HuH-7.5 (cell line): ENCODE results near the gene MRGPRD.
A peak's percentile ranks its signal among the peaks of the same experiment; 100 is the strongest.
"Not testable (repeated sequence)": the region's sequence is repeated elsewhere in the genome, so short reads cannot be mapped to it uniquely, and the experiment has no call there.

ENCODE experiments used
- DNase-seq: peaks from one replicate; pipeline ENCODE4 v3.0.0; 2011; ENCODE audit warnings: low spot score

Gene MRGPRD

DNA sequence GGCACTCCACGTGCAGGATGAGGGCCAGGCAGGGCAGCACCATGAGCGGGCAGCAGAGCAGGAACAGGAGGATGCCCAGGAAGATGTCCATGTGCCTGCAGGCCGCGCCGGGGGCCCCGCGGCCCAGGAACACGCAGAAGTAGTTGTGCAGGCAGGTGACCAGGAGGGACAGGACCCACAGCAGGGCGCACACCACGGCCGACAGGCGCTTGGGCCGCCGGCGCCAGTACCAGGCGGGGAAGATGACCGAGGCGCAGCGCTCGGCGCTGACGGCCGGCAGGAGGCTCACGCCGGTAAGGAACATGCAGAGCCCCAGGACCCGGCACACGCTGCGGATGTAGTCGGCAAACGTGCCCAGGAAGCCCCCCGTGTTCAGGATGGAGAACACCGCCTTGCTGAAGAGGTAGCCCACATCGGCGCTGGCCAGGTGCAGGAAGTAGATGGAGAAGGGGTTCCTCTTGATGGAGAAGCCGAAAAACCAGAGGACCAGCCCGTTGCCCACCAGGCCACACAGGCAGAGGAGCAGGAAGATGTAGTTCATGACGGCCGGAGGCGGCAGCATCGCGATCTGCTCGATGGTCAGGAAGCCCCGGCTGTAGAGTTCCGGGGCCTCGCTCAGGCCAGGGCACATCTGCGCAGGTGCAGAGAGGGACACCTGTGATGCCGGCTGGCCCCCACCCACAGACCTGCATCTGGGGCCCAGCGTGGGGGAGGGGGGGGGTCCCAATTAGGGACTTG is 25.0 kb upstream of the MRGPRD start:
- DNase-seq = no peak

DNA sequence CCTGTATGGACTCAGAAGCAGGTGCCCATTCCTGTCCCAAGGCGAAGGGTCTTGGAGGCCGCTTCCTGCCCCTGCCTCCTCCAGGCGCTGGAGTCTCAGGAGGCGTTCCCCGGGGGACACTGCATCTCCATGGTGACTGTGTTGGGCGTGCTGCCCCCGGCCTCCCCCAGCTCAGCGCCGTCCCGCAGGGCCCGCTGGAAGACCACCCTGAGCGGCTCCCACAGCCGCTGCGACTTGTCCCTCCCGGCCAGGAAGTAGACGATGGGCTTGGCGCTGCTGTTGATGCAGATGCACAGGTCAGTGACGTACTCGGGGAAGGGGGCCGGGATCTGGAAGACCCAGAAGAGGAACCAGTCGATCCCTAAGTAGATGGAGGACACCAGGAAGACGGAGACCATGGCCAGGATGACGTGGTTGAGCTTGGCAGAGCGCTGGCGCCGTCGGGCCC is 24.4 kb upstream of the MRGPRD start:
- no peak for DNase-seq

DNA sequence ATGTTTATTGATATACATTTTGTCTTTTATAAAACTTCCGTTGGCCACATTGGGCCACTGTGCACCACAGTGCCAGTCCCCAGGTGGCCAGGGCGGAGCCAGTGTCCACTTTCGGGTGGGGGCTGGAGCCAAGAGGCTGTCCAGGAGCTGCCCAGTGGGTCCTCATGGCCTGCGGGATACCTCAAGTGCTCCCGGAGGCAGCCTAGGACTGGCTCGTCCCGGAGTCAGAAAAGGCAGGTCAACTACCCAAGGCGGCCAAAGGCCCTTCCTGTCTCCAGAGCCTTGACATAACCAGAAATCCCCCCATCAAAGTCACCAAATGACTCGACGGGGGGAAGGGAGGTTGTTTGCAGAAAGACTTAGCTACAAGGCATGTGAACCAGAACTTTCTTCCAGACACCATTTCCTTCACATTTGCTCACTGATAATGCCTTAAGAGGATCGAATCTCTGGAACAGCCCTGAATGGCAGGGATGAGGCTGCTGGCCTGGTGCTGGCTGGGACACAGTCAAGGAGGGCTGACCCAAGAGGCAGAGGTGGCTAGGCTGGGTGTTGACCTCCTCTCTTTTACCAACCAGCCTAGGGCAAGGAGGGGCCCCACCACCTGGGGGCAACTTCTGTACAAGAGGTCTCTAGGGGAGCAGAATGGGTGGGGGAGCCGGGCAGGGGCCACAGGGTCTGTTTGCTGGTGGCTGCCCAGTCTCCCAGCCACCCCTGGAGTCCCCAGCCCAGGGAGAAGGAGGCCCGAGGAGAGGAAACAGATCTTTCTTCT is 23.8 kb upstream of the MRGPRD start:
- no peak for DNase-seq

DNA sequence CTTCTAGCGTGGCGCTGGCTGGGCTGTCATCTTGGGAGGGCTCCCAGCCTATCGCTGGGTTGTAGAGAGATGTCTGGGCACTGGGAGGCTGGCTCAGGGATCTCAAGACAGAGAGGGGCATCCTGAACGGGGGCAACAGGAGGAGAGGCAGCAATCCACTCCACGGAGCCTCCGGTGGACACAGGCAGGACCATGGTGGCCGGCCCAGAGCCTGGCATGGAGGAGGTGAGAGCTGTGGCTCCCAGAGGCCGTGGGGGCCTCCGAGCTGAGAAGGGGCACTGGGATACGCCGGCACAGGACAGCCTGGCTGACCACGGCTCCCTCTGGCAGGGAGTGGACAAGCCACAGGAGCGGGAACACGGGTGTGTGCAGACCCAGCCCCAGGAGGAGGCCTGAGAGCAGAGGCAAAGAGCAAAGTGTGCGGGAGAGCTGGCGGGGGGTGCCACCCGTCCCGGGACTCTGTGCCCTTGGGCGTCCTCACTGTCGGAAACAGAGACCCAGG is 23.1 kb upstream of the MRGPRD start:
- DNase-seq = no peak

DNA sequence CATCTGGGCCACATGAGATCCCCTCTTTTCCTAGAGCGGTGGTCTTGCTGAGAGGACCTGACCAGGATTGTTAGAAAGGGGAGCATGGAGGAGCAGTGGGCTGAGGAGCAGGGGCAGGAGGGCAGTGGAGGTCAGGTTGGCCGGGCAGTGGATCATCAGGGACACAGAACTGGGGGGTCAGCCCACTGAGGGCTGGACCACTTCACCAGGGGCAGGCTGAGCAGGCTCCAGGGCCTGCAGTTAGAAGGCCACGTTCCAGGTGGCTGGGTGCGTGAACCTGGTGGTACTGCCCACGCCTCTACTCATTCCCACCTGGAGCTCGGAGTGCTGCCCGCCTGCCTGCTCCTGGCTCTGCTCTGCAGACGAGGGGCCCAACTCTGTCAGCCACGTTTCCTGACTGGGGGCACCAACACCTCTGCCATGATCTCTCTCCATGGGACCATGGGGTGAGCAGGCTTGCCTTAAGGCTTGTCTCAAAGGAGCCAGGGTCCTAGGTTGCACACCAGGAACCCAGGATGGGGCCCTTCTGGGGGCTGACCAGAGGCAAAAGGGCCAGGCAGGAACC is 22.6 kb upstream of the MRGPRD start:
- no peak for DNase-seq

DNA sequence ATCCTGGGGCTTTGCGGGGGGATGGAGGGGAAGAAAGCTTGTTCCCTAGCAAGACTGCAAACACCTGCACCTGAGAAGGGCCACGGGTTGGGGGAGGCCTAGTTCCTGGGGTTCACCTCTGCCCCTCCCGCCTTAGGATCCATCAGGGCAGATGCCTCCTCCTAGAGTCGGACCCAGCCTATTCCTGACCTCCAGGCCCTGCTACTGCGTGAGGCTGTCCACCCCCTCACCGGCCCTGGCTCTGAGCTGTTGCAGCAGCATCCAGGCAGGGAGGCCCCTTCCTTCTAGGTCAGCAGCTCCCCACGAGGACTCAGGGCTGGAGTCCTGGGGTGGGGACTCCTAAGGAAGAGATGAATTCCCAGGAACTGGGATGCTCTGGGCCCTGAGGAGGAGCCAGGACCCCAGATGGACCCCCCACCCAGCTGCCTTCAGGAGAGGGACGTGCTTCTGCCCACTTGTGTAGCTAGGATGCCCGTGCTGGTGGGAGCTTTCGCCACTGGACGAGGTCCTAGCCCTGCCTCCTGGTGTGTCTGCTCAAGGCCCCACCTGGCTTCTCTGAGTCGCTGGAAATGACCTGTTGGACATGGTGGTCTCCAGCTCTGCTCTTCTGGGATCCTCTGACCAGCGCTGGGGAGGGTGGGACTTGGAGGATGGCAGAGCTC is 21.9 kb upstream of the MRGPRD start:
- no peak for DNase-seq

DNA sequence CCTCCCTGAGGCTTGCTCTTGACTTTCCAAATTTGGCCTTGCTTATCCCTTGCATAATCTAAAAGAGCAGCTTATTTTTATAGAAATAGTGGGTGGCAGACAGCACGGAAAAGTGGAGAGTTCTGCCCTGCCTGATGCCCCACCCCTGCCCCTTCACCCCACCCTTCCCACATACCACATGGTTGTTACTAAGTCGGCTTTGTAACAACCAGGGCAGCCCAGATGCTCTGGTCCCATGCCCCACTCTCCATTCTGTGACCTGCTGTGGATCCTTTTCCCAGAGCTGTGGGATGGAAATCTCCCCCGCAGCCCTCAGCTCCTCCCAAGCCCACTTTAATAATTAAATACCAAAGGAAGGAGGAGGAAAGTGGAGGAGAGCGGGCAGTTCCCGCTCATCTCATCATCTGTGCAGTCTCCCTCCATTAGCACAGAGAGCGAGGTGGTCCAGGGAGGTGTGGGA is 21.4 kb upstream of the MRGPRD start:
- DNase-seq = no peak

DNA sequence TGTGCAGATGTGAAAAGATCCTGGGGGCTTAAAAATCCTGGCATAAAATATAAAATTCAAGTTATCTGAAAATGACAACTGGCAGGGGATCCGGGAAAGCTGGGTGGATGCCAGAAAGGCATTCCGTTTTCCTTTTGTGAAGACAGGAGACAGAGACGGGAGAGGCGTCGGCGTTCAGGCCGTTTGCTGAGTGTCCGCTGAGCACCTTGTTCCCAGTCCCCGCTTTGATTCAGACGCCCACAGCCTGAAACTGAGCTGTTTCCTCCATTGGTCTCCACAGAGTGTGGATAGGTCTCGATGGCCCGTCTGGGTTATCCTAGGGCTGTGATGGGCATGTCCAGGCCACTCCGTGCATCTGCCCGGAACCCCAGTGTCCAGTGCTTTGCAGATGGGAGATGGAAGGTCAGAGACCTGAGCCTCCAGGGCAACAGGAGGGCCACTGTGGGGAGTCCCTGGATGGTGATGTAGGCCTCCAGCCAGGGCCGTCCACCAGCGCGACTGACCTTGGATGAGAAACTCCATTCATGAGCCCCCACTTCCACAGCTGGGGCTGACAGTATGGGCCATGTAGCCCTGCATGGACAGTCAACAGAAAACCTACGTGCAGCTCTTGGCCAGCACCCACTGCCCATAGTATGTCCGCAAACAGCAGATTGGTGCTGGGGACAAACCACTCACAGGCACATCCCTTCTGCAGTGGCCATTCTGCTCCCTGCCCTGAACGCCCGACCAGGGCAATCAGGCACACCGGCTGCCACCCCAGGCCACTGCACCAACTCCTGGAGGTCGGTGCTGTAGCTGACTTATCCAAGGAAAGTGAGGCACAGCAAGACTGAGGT is 20.7 kb upstream of the MRGPRD start:
- no peak for DNase-seq

DNA sequence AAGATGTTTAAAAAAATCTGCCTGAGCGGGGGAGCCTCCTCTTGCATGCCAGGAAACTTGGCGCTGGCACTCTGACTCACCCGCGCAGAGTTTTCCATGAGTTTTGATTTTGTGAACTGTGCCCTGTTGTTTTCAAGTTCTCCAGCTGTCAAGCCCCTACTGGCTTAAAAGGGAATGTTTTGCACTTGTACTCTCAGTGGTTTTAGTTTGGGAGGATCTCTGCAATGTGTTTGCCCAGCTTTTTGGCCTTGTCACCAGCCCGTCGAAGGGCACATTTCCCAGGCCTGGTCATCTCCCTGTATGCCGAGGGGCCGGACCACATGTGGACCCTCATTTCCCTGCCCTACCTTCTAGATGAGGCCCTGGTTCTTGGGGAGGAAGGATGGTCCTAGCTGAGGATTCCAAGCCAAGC is 20.1 kb upstream of the MRGPRD start:
- DNase-seq = peak; percentile 84

DNA sequence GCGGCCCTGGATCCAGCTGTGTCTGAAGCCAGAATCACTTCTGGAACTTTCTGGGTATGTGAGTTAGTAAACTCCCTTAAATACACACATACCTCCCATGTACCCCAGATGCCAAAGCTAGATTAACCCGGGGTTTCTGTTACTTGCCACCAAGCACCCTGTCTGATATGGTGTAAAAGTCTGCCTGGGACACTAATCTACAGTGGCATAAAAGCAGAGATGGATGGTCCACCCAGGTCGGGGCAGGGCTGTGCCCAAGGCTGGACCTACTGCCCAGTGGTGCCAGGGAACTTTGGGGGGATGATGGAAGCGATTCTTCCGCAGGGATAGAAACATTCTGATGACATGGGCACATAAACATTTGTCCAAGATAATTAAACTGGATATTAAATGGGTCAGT is 19.6 kb upstream of the MRGPRD start:
- no peak for DNase-seq

DNA sequence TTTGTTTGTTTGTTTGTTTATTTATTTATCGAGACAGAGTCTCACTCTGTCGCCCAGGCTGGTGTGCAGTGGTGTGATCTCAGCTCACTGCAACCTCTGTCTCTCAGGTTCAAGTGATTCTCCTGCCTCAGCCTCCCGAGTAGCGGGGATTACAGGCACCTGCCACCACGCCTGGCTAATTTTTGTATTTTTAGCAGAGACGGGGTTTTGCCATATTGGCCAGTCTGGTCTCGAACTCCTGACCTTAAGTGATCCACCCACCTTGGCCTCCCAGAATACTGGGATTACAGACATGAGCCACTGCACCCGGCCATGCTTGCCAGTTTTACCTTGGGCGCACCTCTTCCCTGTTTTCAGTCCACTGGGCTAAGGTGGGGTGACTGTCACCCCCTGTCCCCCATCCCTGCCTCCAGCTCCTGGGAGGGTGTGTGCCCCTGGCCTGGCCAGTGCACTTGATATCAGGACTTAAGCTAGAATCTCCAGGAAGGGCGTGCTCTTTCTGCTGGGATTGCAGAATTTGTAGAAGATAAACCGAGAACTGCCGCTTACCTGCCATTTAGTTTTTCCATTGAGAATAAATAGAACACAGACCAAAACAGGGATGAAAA is 19.1 kb upstream of the MRGPRD start:
- DNase-seq = not testable (repeated sequence)

DNA sequence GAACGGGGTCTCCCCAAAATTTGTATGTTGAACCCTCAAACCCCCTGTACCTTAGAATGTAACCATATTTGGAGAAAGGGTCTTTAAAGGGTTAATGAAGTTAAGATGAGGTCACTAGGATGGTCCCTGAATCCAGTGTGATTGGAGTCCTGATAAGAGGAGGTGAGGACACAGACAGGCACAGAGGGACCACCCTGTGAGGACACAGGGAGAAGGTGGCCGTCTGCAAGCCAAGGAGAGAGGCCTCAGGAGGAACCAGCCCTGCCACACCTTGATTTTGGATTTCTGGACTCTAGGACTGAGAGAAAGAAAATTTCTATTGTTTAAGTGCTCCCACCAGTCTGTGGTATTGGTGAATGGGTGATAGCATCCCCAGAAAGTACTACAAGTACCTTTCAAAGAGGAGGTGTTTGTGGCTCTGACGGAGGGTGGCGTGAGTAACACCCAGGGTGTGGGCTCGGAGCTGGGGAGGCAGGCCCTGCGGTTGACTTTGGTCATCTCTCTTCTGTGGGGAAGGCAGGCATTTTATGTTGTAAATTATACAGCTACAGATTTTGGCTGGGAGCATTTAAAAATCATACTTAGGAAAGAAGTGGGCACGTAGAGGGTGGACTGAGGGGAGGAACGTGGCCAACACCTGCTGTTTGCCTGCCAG is 18.4 kb upstream of the MRGPRD start:
- no peak for DNase-seq

DNA sequence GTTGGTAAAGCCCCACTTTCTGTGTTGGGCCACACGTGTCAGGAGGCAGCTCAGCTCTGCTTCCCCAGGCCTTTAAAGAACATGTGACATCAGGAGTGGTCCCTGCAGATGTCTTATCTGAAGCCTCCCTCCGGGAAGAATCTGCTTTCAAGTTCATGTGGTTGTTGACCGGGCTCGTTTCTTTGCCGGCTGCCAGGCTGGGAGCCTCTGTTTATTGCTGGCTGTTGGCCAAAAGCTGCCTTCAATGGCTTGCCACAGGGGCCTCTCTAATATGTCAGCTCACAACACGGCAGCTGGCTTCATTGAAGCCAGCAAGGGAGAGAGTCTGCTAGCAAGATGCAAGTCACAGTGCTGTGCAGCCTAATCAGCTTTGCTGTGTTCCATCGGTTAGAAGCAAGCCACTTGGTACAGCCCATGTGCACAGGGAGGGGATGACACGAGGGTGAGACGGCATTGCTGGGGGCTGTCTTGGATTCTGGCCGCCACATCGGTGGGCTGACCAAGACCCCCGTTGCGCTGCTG is 17.7 kb upstream of the MRGPRD start:
- DNase-seq = no peak

DNA sequence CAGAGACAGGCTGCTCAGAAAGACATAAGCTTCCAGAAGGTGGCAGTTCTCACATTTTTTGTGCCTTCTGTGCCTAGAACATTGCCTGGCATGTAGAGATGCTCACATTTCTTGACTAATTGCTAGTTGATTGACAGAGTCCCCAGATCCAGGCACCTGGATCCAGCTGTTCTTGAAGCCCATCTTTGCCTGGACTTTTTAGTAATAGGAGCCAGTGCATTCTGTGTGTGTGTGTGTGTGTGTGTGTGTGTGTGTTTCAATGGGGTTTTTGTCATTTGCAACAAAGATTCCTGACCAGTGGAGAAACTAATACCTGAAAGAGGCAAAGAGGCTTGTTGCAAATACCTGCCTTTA is 17.2 kb upstream of the MRGPRD start:
- no peak for DNase-seq

DNA sequence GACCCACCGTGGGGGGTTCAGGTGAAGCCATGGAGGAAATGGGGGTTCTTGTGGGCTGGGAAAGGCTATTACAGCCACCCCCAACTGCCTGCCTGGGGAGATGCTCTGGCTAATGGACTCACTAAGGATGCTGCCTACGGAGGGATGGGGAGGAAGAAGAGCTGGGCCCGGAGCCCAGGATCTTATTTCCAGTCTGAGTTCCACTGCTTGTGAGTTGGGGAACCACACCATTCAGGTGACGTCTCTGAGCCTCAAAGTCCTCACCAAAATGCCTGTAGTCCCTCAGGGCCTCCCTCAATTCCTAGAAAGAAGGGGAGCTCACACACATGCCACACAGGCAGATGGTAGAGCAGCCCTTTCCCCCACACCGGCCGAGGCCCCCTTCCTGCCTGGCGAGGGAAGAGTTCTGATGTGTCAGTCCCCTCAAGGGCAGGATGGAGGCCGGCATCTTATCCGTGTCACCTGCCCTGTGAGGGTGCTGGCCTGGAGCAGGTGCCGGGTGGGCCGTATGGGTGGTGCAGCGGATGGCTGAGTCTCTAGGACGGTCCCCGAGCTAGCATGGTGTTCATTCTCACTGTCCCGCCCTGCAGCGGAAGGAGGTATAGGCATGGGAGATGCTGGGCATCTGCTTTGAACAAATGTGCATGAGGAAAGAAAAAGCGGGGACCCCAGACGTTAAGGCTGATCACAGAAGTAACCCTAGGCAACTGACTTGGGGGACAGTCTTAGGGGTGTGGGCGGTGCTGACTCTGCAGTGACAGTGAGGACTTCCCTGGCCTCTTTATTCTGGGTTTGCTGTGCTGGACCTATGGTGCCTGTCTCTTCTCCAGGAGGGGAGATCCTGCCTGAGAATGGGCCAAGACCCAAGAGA is 16.6 kb upstream of the MRGPRD start:
- no peak for DNase-seq

DNA sequence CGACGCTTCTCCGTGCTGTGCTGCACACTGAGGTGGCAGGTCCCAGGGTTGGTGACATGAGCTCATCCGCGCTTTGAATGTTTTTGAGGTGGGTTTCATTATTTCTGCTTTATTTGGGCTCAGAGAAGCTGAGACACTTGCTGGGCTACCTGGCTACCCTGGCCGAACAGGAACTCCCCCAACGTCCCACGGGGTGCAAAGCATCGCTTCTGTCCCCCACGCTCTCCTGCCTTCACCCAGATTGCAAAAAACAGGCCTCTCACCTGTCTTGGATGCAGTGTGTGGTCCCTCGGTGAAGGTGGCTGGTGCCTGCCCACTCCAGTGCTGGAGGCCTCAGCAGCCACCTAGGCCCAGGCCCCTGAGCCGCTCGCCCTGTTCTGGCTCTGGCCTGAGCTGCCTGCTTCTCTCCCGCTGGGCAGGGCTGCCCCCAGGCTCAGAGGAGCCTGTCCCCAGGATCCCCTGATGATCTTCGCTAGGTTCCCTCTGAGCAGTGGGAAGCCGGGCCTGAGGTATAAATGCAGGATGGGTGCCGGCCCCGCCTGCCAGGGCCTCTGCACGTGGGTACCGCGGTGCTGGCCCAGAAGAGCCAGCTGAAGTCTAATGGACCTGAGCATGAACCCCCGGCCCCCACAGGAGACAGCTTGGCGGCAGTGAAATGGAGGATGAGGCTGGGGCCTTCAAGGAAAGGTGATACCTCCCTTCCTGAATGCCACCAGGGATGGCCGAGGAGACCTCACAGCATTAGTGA is 15.8 kb upstream of the MRGPRD start:
- no peak for DNase-seq

DNA sequence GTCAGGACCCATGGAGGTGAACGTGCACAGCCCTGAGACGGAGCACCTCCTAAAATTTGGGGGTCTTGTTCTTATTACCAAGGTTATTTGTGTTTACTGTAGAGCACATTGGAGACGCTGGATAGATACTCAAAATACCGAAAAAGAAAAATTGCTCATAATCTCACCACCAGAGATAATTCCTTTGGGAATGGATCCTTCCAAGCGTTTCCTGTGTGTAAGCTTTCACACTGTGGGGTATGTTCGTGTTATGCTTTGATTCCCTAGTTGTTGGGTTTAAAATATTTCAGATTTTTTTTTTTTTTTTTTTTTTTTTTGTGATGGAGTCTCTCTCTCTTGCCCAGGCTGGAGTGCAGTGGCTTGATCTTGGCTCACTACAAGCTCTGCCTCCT is 14.1 kb upstream of the MRGPRD start:
- DNase-seq = no peak

DNA sequence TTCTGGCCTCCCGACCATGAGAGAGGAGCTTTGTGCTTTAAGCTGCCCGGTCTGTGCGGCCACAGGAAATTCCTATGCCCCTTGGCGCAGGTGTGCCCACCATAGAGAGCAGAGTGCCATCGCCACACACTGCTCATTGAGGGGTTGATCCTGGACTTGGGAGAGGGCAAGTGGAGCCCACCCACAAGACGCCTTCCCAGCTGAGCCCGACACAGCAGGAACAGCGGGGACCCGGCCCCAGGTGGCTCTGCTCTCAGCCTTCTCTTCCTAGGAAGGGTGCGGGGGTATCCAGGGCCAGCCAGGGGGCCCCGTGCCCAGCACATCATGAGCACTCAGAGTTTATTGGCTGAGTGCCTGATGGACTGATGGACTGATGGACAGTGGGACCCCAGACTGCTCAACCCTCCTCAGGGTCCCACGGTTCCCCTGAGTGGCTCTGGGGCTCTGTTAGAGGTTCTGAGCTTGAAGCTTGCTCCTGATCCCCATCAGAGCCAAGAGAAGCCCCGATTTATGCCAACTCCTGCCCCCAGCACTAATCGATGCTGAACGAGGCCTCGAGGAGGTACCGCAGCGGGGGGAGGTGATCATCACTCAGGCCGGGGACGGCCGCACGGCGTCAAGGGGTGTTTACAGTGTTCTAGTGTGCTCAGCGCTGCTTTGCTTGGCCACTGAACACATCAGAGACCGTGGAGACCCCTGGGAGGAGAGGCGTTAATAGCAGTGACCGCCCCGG is 13.5 kb upstream of the MRGPRD start:
- DNase-seq = no peak
